ENCODE measurements around the gene LRRC51.

LRRC51 gene

DNA sequence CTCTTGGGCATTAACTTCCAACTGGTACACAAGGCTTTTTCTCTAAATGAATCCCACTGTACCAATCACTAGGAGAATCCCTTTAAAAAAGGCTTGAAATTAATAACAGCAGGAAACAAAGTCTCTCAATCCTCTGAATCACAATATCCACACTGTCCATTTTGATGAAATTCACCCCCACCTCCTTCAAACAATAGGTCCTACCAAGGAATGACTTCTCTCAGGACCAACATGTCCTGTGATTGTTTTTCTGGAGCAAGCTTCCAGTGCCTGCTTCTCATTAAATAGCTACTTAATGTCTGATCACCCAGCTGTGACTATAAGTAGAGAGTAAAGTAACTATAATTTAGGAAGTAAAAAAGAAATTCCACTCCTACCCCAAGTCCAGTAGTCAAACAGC is 13.4 kb upstream of the LRRC51 start:
- no peaks in the 10 kb centered on the region for H3K9me2 ChIP-seq (replicated peaks; ENCODE audit: insufficient read depth, low read length)
- peaks cover 99% of the 10 kb centered on the region for H3K79me2 ChIP-seq (ENCODE audit: low read length)
- H4K20me1 ChIP-seq (ENCODE audit: insufficient read depth, low read length), result peaks cover 4% of the 10 kb centered on the region; the same call in 1 of the 2 replicates
- H3K4me2 ChIP-seq (ENCODE audit: low read depth, low read length), result no peak overlapping the region
- no peak overlapping the region for H3K4me3 ChIP-seq (ENCODE audit: low read length)
- H3K4me1 ChIP-seq (ENCODE audit: low read length), result peaks cover 31% of the 10 kb centered on the region
- no peaks in the 10 kb centered on the region for H3K36me3 ChIP-seq (replicated peaks; ENCODE audit: insufficient read depth, low read length)
- no peak overlapping the region for H3K27ac ChIP-seq (ENCODE audit: low read length)
- TF ChIP-seq, protein P1, sequence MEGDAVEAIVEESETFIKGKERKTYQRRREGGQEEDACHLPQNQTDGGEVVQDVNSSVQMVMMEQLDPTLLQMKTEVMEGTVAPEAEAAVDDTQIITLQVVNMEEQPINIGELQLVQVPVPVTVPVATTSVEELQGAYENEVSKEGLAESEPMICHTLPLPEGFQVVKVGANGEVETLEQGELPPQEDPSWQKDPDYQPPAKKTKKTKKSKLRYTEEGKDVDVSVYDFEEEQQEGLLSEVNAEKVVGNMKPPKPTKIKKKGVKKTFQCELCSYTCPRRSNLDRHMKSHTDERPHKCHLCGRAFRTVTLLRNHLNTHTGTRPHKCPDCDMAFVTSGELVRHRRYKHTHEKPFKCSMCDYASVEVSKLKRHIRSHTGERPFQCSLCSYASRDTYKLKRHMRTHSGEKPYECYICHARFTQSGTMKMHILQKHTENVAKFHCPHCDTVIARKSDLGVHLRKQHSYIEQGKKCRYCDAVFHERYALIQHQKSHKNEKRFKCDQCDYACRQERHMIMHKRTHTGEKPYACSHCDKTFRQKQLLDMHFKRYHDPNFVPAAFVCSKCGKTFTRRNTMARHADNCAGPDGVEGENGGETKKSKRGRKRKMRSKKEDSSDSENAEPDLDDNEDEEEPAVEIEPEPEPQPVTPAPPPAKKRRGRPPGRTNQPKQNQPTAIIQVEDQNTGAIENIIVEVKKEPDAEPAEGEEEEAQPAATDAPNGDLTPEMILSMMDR (IDR thresholded peaks at IDR 0.05; ENCODE audit: low read length), result no peak
- TF ChIP-seq EZH2 (optimal IDR thresholded peaks at IDR 0.05; ENCODE audit: low read depth, low read length), result no peak
- TF ChIP-seq EZH2phosphoT487 (IDR thresholded peaks at IDR 0.05; ENCODE audit: low read length), result no peak
- H3F3A ChIP-seq (ENCODE audit: insufficient read depth, low read length), result peaks cover 25% of the 10 kb centered on the region
- H3K9ac ChIP-seq (ENCODE audit: low read length), result no peak overlapping the region
- no peaks in the 10 kb centered on the region for H3K27me3 ChIP-seq (replicated peaks; ENCODE audit: insufficient read depth, low read length)
- H3K9me3 ChIP-seq (replicated peaks; ENCODE audit: insufficient read depth, low read length), result no peaks in the 10 kb centered on the region
- no peak for DNase-seq
- H2AFZ ChIP-seq (ENCODE audit: low read length), result no peak overlapping the region

GRCh38 chr11:72067676-72068075 is 13.0 kb upstream of the LRRC51 start:
- no peak overlapping the region for H3K27ac ChIP-seq (ENCODE audit: low read length)
- no peak overlapping the region for H3K4me2 ChIP-seq (ENCODE audit: low read depth, low read length)
- no peak overlapping the region for H3K4me3 ChIP-seq (ENCODE audit: low read length)
- H3K79me2 ChIP-seq (ENCODE audit: low read length), result peaks cover 99% of the 10 kb centered on the region
- no peaks in the 10 kb centered on the region for H3K9me3 ChIP-seq (replicated peaks; ENCODE audit: insufficient read depth, low read length)
- no peaks in the 10 kb centered on the region for H3K27me3 ChIP-seq (replicated peaks; ENCODE audit: insufficient read depth, low read length)
- peaks cover 35% of the 10 kb centered on the region for H3K4me1 ChIP-seq (ENCODE audit: low read length)
- no peaks in the 10 kb centered on the region for H3K36me3 ChIP-seq (replicated peaks; ENCODE audit: insufficient read depth, low read length)
- H3F3A ChIP-seq (ENCODE audit: insufficient read depth, low read length), result peaks cover 29% of the 10 kb centered on the region
- DNase-seq, result no peak
- H3K9me2 ChIP-seq (replicated peaks; ENCODE audit: insufficient read depth, low read length), result no peaks in the 10 kb centered on the region
- H2AFZ ChIP-seq (ENCODE audit: low read length), result no peak overlapping the region
- no peak for TF ChIP-seq EZH2 (optimal IDR thresholded peaks at IDR 0.05; ENCODE audit: low read depth, low read length)
- TF ChIP-seq EZH2phosphoT487 (IDR thresholded peaks at IDR 0.05; ENCODE audit: low read length), result no peak
- TF ChIP-seq, protein P1 (IDR thresholded peaks at IDR 0.05; ENCODE audit: low read length), result no peak
- no peak overlapping the region for H3K9ac ChIP-seq (ENCODE audit: low read length)
- H4K20me1 ChIP-seq (ENCODE audit: insufficient read depth, low read length), result peaks cover 4% of the 10 kb centered on the region; the same call in 1 of the 2 replicates

- Histone ChIP-seq H3K4me1 (ENCODE audit: low read length) (peaks cover 43% of the 10 kb centered on the region), H4K20me1 (ENCODE audit: insufficient read depth, low read length) (peaks cover 4% of the 10 kb centered on the region; the same call in 1 of the 2 replicates), H3K36me3 (replicated peaks; ENCODE audit: insufficient read depth, low read length) (no peaks in the 10 kb centered on the region), H3K27ac (ENCODE audit: low read length) (peak overlapping the region; percentile 58; the same call in 1 of the 2 replicates), H3K4me3 (ENCODE audit: low read length) (no peak overlapping the region; the same call in 1 of the 2 replicates), H3K4me2 (ENCODE audit: low read depth, low read length) (peak overlapping the region; percentile 44), H2AFZ (ENCODE audit: low read length) (no peak overlapping the region), H3K9me3 (replicated peaks; ENCODE audit: insufficient read depth, low read length) (no peaks in the 10 kb centered on the region), H3K27me3 (replicated peaks; ENCODE audit: insufficient read depth, low read length) (no peaks in the 10 kb centered on the region), H3K79me2 (ENCODE audit: low read length) (peaks cover 99% of the 10 kb centered on the region), H3K9ac (ENCODE audit: low read length) (peak overlapping the region; percentile 17; the same call in 1 of the 2 replicates), H3K9me2 (replicated peaks; ENCODE audit: insufficient read depth, low read length) (no peaks in the 10 kb centered on the region), H3F3A (ENCODE audit: insufficient read depth, low read length) (peaks cover 38% of the 10 kb centered on the region)
- no peak for DNase-seq
- TF ChIP-seq EZH2phosphoT487 (IDR thresholded peaks at IDR 0.05; ENCODE audit: low read length) (no peak), EZH2 (optimal IDR thresholded peaks at IDR 0.05; ENCODE audit: low read depth, low read length) (no peak)
- TF ChIP-seq, protein P1 (IDR thresholded peaks at IDR 0.05; ENCODE audit: low read length), result no peak
These were observed 11.4 kb upstream of the LRRC51 start for GRCh38 chr11:72069200-72069599.
